A673 (cell line): ENCODE data around the gene C19orf67.

Source experiments
- EZH2 ChIP-seq: fragments of 200-600 bp; sonication (generic); IDR thresholded peaks from 2 replicates; pipeline ENCODE4 v1.6.1; 2017; ENCODE audit warnings: borderline replicate concordance, low read depth, mild to moderate bottlenecking, mixed read lengths, antibody characterized with exemption, low read length; ENCODE audit not compliant: poor library complexity, severe bottlenecking
- TF ChIP-seq, protein P1 (sequence below): fragments of 300-800, 200-600 bp; sonication (generic); conservative IDR thresholded peaks from 2 replicates; pipeline ENCODE4 v1.5.1; 2017; ENCODE audit warnings: low read depth, mild to moderate bottlenecking, antibody characterized with exemption, low read length, moderate library complexity, mixed read lengths

DNA sequence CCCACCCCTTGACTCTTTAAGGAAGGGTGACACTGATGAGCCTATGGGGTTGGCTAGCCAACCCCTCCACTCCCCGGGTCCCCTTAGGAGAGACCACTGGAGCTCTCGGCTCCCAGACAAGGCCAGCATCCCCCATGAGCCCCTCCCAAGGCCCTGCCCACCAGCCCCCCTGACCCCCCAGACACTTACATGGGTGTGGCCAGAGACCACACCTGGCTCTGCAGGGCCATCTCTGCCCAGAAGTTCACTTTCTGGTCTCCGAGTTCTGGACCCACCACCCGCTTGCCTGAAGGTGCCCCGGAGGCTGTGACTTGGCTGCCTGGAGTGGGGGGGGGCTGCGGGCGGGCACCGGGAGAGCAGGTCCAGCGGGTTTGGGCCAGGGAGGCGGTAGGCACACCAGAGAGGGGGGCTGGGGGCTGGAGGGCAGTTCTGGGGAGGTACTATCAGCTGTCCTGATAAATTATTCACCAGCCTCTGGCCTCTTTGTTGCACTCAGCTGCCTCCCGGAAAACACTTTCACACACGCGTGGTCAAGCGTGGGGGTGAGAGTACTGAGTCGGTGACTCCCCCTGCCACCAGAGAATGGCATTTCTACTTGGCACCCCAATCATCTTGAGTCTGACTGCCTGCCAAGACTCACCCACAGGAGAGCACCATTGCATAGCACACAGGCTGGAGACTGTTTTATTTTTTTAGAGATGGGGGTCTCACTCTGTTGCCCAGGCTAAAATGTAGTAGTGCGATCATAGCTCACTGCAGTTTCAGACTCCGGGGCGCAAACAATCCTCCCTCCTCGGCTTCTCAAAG is 23.6 kb downstream of the C19orf67 start, which contains the start of gene PALM3:
- TF ChIP-seq, protein P1, sequence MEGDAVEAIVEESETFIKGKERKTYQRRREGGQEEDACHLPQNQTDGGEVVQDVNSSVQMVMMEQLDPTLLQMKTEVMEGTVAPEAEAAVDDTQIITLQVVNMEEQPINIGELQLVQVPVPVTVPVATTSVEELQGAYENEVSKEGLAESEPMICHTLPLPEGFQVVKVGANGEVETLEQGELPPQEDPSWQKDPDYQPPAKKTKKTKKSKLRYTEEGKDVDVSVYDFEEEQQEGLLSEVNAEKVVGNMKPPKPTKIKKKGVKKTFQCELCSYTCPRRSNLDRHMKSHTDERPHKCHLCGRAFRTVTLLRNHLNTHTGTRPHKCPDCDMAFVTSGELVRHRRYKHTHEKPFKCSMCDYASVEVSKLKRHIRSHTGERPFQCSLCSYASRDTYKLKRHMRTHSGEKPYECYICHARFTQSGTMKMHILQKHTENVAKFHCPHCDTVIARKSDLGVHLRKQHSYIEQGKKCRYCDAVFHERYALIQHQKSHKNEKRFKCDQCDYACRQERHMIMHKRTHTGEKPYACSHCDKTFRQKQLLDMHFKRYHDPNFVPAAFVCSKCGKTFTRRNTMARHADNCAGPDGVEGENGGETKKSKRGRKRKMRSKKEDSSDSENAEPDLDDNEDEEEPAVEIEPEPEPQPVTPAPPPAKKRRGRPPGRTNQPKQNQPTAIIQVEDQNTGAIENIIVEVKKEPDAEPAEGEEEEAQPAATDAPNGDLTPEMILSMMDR: no peak
- TF ChIP-seq EZH2: no peak
